Stomach (tissue), 4 donors: ENCODE data around the gene HOXB6.

Experiments
- EP300 ChIP-seq: sonication (generic); formaldehyde crosslinking; IDR thresholded peaks from one replicate; pipeline ENCODE4 v1.6.1; 2017; ENCODE audit warnings: antibody characterized with exemption
- POLR2AphosphoS5 ChIP-seq, 3 donors: sonication (generic); formaldehyde crosslinking; IDR thresholded peaks; one replicate each; pipeline ENCODE4 v1.6.1; 2016; ENCODE audit warnings: antibody characterized with exemption in 3 of 3
- TF ChIP-seq, protein P1 (sequence below), 7 experiments: fragments of 450-650 bp in 4 of 7; fragments of 200-600 bp in 3 of 7; sonication (generic) in 3 of 7; IDR thresholded peaks; one replicate each; pipeline ENCODE4 v1.5.1; 2016 to 2019; ENCODE audit warnings: antibody characterized with exemption in 7 of 7, control low read depth in 2 of 7, mild to moderate bottlenecking in 1 of 7

DNA sequence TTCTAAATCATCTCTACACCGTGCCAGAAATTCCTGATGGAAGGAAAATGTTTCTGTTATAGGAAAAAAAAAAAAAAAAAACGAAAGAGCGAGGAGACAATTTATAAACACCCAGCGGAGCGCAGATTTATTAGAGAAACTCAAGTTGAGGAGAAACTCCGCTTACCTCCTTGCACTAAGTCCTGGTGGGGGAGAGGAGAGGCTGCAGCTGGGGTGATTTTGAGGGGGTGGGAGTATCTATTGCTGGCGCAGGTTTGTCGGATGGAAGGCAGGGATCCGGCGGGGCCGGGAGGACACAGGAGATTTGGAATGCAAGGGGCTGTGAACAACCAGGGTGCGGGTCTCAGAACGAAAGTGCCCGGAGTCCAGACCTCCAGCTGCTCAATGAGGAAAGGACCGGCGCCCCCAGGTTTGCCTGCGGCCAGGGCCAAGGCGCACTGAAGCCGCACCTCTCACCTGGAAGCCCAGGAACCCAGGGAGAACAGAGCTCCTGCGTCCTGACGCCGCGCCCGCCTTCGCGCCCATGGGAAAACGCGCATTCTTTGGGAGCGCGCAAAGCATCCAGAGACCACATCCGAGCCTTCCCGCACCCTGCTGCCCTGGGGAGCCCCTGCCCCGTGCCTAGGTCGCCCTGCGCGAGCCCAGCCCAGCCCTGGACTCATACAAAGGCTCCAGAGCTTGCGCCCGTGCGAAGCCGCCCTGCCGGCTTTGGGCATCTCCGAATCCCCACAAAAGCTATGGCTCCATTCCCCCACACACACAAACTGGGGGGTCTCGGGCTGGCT, 12.9 kb upstream of the HOXB6 start:
- TF ChIP-seq, protein P1, sequence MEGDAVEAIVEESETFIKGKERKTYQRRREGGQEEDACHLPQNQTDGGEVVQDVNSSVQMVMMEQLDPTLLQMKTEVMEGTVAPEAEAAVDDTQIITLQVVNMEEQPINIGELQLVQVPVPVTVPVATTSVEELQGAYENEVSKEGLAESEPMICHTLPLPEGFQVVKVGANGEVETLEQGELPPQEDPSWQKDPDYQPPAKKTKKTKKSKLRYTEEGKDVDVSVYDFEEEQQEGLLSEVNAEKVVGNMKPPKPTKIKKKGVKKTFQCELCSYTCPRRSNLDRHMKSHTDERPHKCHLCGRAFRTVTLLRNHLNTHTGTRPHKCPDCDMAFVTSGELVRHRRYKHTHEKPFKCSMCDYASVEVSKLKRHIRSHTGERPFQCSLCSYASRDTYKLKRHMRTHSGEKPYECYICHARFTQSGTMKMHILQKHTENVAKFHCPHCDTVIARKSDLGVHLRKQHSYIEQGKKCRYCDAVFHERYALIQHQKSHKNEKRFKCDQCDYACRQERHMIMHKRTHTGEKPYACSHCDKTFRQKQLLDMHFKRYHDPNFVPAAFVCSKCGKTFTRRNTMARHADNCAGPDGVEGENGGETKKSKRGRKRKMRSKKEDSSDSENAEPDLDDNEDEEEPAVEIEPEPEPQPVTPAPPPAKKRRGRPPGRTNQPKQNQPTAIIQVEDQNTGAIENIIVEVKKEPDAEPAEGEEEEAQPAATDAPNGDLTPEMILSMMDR (IDR thresholded peaks at IDR 0.05): no peak
- TF ChIP-seq POLR2AphosphoS5 (IDR thresholded peaks at IDR 0.05): no peak
- TF ChIP-seq EP300: no peak
